Left lung (tissue), 10 donors: ENCODE data around the gene HDAC3. TPM values are rescaled to one million over a fixed set of nuclear protein-coding genes. Genes with fewer than 3 reads are reported as not detected.

Source experiments
- ATAC-seq: fragments of 200-7000 bp; cut with Tn5 transposase; one replicate; pipeline ENCODE4 v1.9.1; 2020; ENCODE audit warnings: moderate library complexity
- DNase-seq, 4 donors: peaks; one replicate each; pipeline ENCODE4 v3.0.0-alpha.2; 2013 to 2020
- H3K27ac ChIP-seq, 2 donors: fragments of 200-600 bp; sonication (generic) in 1 of 2; one replicate each; pipeline versions ENCODE4 v1.5.0 to v1.8.0; 2020 to 2021
- H3K27me3 ChIP-seq, 2 donors: fragments of 200-600 bp; sonication (generic) in 1 of 2; one replicate each; pipeline versions ENCODE4 v1.5.0 to v1.8.0; 2020 to 2021
- H3K36me3 ChIP-seq, 2 donors: fragments of 200-600 bp; sonication (generic) in 1 of 2; one replicate each; pipeline versions ENCODE4 v1.5.0 to v1.8.0; 2020 to 2021
- H3K4me1 ChIP-seq, 2 donors: fragments of 200-600 bp; one replicate each; pipeline ENCODE4 v1.8.0; 2021
- H3K4me3 ChIP-seq, 2 donors: fragments of 200-600 bp; sonication (generic) in 1 of 2; one replicate each; pipeline versions ENCODE4 v1.5.0 to v1.8.0; 2020 to 2021; ENCODE audit warnings: mild to moderate bottlenecking in 1 of 2
- H3K9me3 ChIP-seq, 2 donors: fragments of 200-600 bp; sonication (generic) in 1 of 2; one replicate each; pipeline versions ENCODE4 v1.5.0 to v1.8.0; 2020 to 2021
- intact Hi-C, 2 donors: fragments of 100-400 bp; cut with DNase I; formaldehyde crosslinking; loops; one replicate each; pipeline versions ENCODE4 v1.11.2 to v1.14.2; 2022
- polyA plus RNA-seq, 6 donors: library from polyadenylated mRNA; unstranded; fragments of 120-200 nt; gene quantifications; one replicate each; pipeline ENCODE4 v1.2.1, GENCODE V29; 2013; ENCODE audit not compliant: insufficient read length in 6 of 6
- total RNA-seq, 2 donors: library from RNA; stranded (reverse); fragmentation: NEBNext Ultra II Directional; extraction: Animal tissue kit (Norgen Biotek cat#: 25700); gene quantifications; one replicate each; pipeline ENCODE4 v1.2.1, GENCODE V29; 2021
- TF ChIP-seq, protein P1 (sequence below), 2 donors: fragments of 200-600 bp; sonication (generic) in 1 of 2; IDR thresholded peaks; one replicate each; pipeline versions ENCODE4 v1.5.0 to v1.8.0; 2021; ENCODE audit warnings: antibody characterized with exemption in 2 of 2
- donor health status: DM: no; HTN: yes; CAD: no.
- donor health status: DM: no; HTN: no; CAD: no.

Gene HDAC3
- total and polyA plus RNA-seq, 8 donors, result 41.2 to 120 (median 112) TPM

DNA sequence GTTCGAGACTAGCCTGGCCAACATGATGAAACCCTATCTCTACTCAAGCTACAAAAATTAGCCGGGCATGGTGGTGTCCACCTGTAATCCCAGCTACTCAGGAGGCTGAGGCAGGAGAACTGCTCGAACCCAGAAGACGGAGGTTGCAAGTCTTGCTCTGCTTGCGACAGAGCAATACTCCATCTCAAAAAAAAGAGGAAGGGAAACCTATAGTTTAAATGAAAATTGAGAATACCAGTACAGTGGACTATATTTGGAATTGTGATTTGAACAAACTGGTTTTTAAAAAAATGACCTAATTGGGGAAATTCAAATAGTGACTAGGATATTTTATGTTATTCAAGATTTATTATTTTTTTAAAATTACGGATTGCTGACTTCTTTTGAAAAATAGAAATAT lies 51.1 kb downstream of the HDAC3 start:
- Histone ChIP-seq H3K9me3 (no peaks in the 10 kb centered on the region), H3K27me3 (no peaks in the 10 kb centered on the region), H3K36me3 (peaks cover 7 to 69% of the 10 kb centered on the region in 2 donors), H3K27ac (no peak overlapping the region), H3K4me1 (peaks cover 0 to 14% of the 10 kb centered on the region in 2 donors), H3K4me3 (no peak overlapping the region)
- intact Hi-C loops, result no loop called here
- DNase-seq, result no peak
- TF ChIP-seq, protein P1, sequence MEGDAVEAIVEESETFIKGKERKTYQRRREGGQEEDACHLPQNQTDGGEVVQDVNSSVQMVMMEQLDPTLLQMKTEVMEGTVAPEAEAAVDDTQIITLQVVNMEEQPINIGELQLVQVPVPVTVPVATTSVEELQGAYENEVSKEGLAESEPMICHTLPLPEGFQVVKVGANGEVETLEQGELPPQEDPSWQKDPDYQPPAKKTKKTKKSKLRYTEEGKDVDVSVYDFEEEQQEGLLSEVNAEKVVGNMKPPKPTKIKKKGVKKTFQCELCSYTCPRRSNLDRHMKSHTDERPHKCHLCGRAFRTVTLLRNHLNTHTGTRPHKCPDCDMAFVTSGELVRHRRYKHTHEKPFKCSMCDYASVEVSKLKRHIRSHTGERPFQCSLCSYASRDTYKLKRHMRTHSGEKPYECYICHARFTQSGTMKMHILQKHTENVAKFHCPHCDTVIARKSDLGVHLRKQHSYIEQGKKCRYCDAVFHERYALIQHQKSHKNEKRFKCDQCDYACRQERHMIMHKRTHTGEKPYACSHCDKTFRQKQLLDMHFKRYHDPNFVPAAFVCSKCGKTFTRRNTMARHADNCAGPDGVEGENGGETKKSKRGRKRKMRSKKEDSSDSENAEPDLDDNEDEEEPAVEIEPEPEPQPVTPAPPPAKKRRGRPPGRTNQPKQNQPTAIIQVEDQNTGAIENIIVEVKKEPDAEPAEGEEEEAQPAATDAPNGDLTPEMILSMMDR (IDR thresholded peaks at IDR 0.05), result no peak
- ATAC-seq, result no peak

DNA sequence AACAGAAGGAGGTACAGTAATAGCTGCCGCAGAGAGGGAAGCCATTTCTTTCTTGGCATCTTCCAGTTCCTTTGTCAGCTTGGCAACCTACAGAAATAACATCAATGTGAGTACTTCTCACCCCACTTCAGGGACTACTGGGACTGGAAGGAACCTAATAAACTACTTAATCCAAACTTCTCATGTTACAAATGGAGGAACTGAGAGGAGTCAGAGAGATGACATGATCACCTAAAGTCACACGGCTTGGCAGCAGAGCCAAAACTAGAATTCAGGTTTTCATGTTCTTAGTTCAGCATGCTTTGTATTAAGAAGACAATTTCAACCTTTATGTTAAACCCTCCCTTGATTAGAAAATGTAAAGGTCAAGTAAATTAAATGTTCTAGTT lies 62.5 kb downstream of the HDAC3 start:
- Histone ChIP-seq H3K4me1 (peaks cover 0 to 15% of the 10 kb centered on the region in 2 donors), H3K36me3 (peaks cover 0 to 99% of the 10 kb centered on the region in 2 donors), H3K9me3 (no peaks in the 10 kb centered on the region), H3K4me3 (no peak overlapping the region), H3K27me3 (no peaks in the 10 kb centered on the region), H3K27ac (no peak overlapping the region)
- TF ChIP-seq, protein P1 (IDR thresholded peaks at IDR 0.05), result no peak
- intact Hi-C loops, result no loop called here
- ATAC-seq (no peak), DNase-seq (no peak)

- Histone ChIP-seq H3K9me3 (no peaks in the 10 kb centered on the region), H3K36me3 (peaks cover 0 to 98% of the 10 kb centered on the region in 2 donors), H3K27me3 (no peaks in the 10 kb centered on the region), H3K4me1 (peaks cover 0 to 16% of the 10 kb centered on the region in 2 donors), H3K4me3 (no peak overlapping the region), H3K27ac (no peak overlapping the region)
- ATAC-seq (no peak), DNase-seq (no peak)
- TF ChIP-seq, protein P1 (IDR thresholded peaks at IDR 0.05), result no peak
- intact Hi-C loops, result no loop called here
Observed at GRCh38 chr5:141573489-141574121, 63.0 kb downstream of the HDAC3 start.

Other genes with a start within 250 kb of the HDAC3 start
- 1 to 10 TPM; 3.2 to 3.4 TPM for gene PCDHGB4, start 249.2 kb downstream of the HDAC3 start, total RNA-seq
- 1 to 10 TPM; 3.7 to 5.9 (median 4.3) TPM for gene PCDHGB4, start 249.2 kb downstream of the HDAC3 start, polyA plus RNA-seq
- gene PCDHGA8, start 244.2 kb downstream of the HDAC3 start, total RNA-seq, result 1 to 10 TPM in 1 of 2 donors, under 1 TPM in 1; 0.76 to 1.1 TPM
- gene PCDHGA8, start 244.2 kb downstream of the HDAC3 start, polyA plus RNA-seq, result under 1 TPM; 0.38 to 0.99 (median 0.77) TPM
- 1 to 10 TPM; 8.8 to 9.1 TPM for gene PCDHGB5, start 238.9 kb downstream of the HDAC3 start, total RNA-seq
- 10 to 100 TPM in 1 of 6 donors, 1 to 10 TPM in 5; 7.6 to 10.1 (median 8.4) TPM for gene PCDHGB5, start 238.9 kb downstream of the HDAC3 start, polyA plus RNA-seq
- 1 to 10 TPM; 4.0 to 4.6 TPM for gene PCDHGA9, start 234.1 kb downstream of the HDAC3 start, total RNA-seq
- 1 to 10 TPM; 5.1 to 7.2 (median 6.4) TPM for gene PCDHGA9, start 234.1 kb downstream of the HDAC3 start, polyA plus RNA-seq
- 1 to 10 TPM; 4.3 to 5.9 TPM for gene PCDHGB6, start 228.8 kb downstream of the HDAC3 start, total RNA-seq
- gene PCDHGB6, start 228.8 kb downstream of the HDAC3 start, polyA plus RNA-seq, result 1 to 10 TPM; 7.6 to 9.4 (median 8.4) TPM
- 1 to 10 TPM; 3.9 to 5.2 TPM for gene PCDHGA10, start 223.9 kb downstream of the HDAC3 start, total RNA-seq
- 1 to 10 TPM; 3.9 to 5.5 (median 4.7) TPM for gene PCDHGA10, start 223.9 kb downstream of the HDAC3 start, polyA plus RNA-seq
- gene PCDHGB7, start 219.2 kb downstream of the HDAC3 start, total RNA-seq, result 10 to 100 TPM; 10.8 to 12.9 TPM
- 10 to 100 TPM; 13.4 to 18.1 (median 16.2) TPM for gene PCDHGB7, start 219.2 kb downstream of the HDAC3 start, polyA plus RNA-seq
- gene PCDHGA11, start 215.8 kb downstream of the HDAC3 start, total RNA-seq, result 1 to 10 TPM; 2.5 to 3.4 TPM
- 1 to 10 TPM; 2.8 to 4.1 (median 3.4) TPM for gene PCDHGA11, start 215.8 kb downstream of the HDAC3 start, polyA plus RNA-seq
- gene PCDHGA12, start 206.3 kb downstream of the HDAC3 start, total RNA-seq, result 1 to 10 TPM; 5.7 to 6.0 TPM
- 1 to 10 TPM; 2.0 to 4.5 (median 3.0) TPM for gene PCDHGA12, start 206.3 kb downstream of the HDAC3 start, polyA plus RNA-seq
- gene PCDHGC3, start 160.9 kb downstream of the HDAC3 start, total RNA-seq, result 100 to 1,000 TPM in 1 of 2 donors, 10 to 100 TPM in 1; 65.4 to 101 TPM
- gene PCDHGC3, start 160.9 kb downstream of the HDAC3 start, polyA plus RNA-seq, result 100 to 1,000 TPM; 110 to 152 (median 129) TPM
- 1 to 10 TPM in 1 of 2 donors, under 1 TPM in 1; 0.79 to 2.5 TPM for gene PCDHGC4, start 151.8 kb downstream of the HDAC3 start, total RNA-seq
- gene PCDHGC4, start 151.8 kb downstream of the HDAC3 start, polyA plus RNA-seq, result 1 to 10 TPM; 1.8 to 3.3 (median 2.3) TPM
- 1 to 10 TPM; 1.4 to 1.9 TPM for gene PCDHGC5, start 147.8 kb downstream of the HDAC3 start, total RNA-seq
- gene PCDHGC5, start 147.8 kb downstream of the HDAC3 start, polyA plus RNA-seq, result 1 to 10 TPM; 1.1 to 1.4 (median 1.3) TPM
- gene DIAPH1, start 17.8 kb downstream of the HDAC3 start, total RNA-seq, result 100 to 1,000 TPM; 122 to 137 TPM
- 10 to 100 TPM; 48.1 to 64.6 (median 57.0) TPM for gene DIAPH1, start 17.8 kb downstream of the HDAC3 start, polyA plus RNA-seq
- 1 to 10 TPM; 2.6 to 6.3 TPM for gene RELL2, start 148 bp upstream of the HDAC3 start, total RNA-seq
- gene RELL2, start 148 bp upstream of the HDAC3 start, polyA plus RNA-seq, result 1 to 10 TPM in 1 of 6 donors, under 1 TPM in 5; 0.27 to 1.0 (median 0.47) TPM
- 10 to 100 TPM; 18.0 to 18.7 TPM for gene FCHSD1, start 14.6 kb upstream of the HDAC3 start, total RNA-seq
- 10 to 100 TPM; 17.4 to 29.7 (median 23.5) TPM for gene FCHSD1, start 14.6 kb upstream of the HDAC3 start, polyA plus RNA-seq
- gene ARAP3, start 45.4 kb upstream of the HDAC3 start, total RNA-seq, result 10 to 100 TPM; 20.5 to 41.0 TPM
- gene ARAP3, start 45.4 kb upstream of the HDAC3 start, polyA plus RNA-seq, result 10 to 100 TPM; 39.5 to 53.9 (median 44.0) TPM
- 10 to 100 TPM; 55.2 to 65.0 TPM for gene PCDH1, start 241.6 kb upstream of the HDAC3 start, total RNA-seq
- gene PCDH1, start 241.6 kb upstream of the HDAC3 start, polyA plus RNA-seq, result 10 to 100 TPM; 23.6 to 38.2 (median 31.8) TPM